H1 (cell line): ENCODE measurements around the gene UMAD1. TPM values are rescaled to one million over a fixed set of nuclear protein-coding genes. Genes with fewer than 3 reads are reported as not detected.

ENCODE experiments used
- CTCF ChIA-PET: fragments of 300-600 bp; sonication (Branson Sonifier 250); formaldehyde crosslinking; loops from one replicate; lab custom pipeline; 2021; ENCODE audit not compliant: partially characterized antibody; lab: Charles Lee
- POLR2A ChIA-PET: fragments of 300-600 bp; sonication (Branson Sonifier 250); formaldehyde crosslinking; loops from one replicate; lab custom pipeline; 2021; ENCODE audit warnings: inconsistent platforms; ENCODE audit not compliant: partially characterized antibody; lab: Charles Lee
- DNase-seq, 2 experiments: peaks; one replicate each; pipeline versions ENCODE4 v3.0.0 to v3.0.0-alpha.2; 2010 to 2022; ENCODE audit warnings: low spot score in 2 of 2, low read depth in 1 of 2, mixed read lengths in 1 of 2
- FAIRE-seq: peaks from 2 replicates; lab custom pipeline; 2011; peaks lifted over from hg19 to GRCh38; lab: Jason Lieb, UNC
- H2AFZ ChIP-seq: 2 replicates; pipeline ENCODE4 v1.8.1; 2012; ENCODE audit warnings: low read length, inconsistent platforms
- H2AK5ac ChIP-seq: 2 replicates; pipeline ENCODE4 v1.6.1; 2013; ENCODE audit warnings: low read depth, low read length
- H2BK120ac ChIP-seq: replicated peaks from 2 replicates; pipeline ENCODE3; 2013; ENCODE audit warnings: low read depth, low read length, inconsistent platforms
- H2BK12ac ChIP-seq: 2 replicates; pipeline ENCODE4 v1.6.1; 2013; ENCODE audit warnings: low read depth, low read length
- H2BK15ac ChIP-seq: 2 replicates; pipeline ENCODE4 v1.6.1; 2013; ENCODE audit warnings: low read length
- H2BK20ac ChIP-seq: 2 replicates; pipeline ENCODE4 v1.6.1; 2013; ENCODE audit warnings: low read length
- H2BK5ac ChIP-seq: 2 replicates; pipeline ENCODE4 v1.6.1; 2013; ENCODE audit warnings: low read depth, low read length
- H3K14ac ChIP-seq: 2 replicates; pipeline ENCODE4 v1.6.1; 2013; ENCODE audit warnings: inconsistent platforms; ENCODE audit not compliant: insufficient read length
- H3K18ac ChIP-seq: 2 replicates; pipeline ENCODE4 v1.6.1; 2013; ENCODE audit warnings: low read length; ENCODE audit errors: extremely low read depth
- H3K23ac ChIP-seq: 2 replicates; pipeline ENCODE4 v1.6.1; 2013; ENCODE audit warnings: inconsistent platforms; ENCODE audit not compliant: insufficient read length
- H3K23me2 ChIP-seq: 2 replicates; pipeline ENCODE4 v1.6.1; 2013; ENCODE audit warnings: low read depth, low read length
- H3K27ac ChIP-seq: 2 replicates; pipeline ENCODE4 v1.6.1; 2011; ENCODE audit warnings: low read depth, low read length, inconsistent platforms
- H3K27me3 ChIP-seq, 4 experiments: replicated peaks in 1 of 4; 1 replicate in 1 of 4; 2 replicates in 3 of 4; pipeline versions ENCODE4 v1.6.1 to v1.8.1; 2011 to 2013; ENCODE audit warnings: low read length in 3 of 4, mild to moderate bottlenecking in 3 of 4, inconsistent platforms in 2 of 4, mixed read lengths in 2 of 4, moderate library complexity in 1 of 4; ENCODE audit not compliant: control insufficient read depth in 3 of 4, insufficient read depth in 3 of 4; ENCODE audit errors: extremely low read depth in 1 of 4
- H3K36me3 ChIP-seq, 4 experiments: 2 replicates each; pipeline versions ENCODE4 v1.6.1 to v1.8.1; 2011 to 2013; ENCODE audit warnings: mild to moderate bottlenecking in 4 of 4, low read length in 3 of 4, moderate library complexity in 2 of 4, control low read depth in 1 of 4, inconsistent platforms in 1 of 4; ENCODE audit not compliant: insufficient read depth in 4 of 4, control insufficient read depth in 2 of 4
- H3K4ac ChIP-seq: replicated peaks from 2 replicates; pipeline ENCODE3; 2013; ENCODE audit warnings: low read length, low read depth, mixed read lengths, inconsistent platforms; ENCODE audit not compliant: insufficient read length
- H3K4me1 ChIP-seq, 4 experiments: replicated peaks in 1 of 4; 1 replicate in 1 of 4; 2 replicates in 3 of 4; pipeline versions ENCODE4 v1.6.1 to v1.8.1; 2011 to 2013; ENCODE audit warnings: low read length in 3 of 4, inconsistent platforms in 2 of 4, mixed read lengths in 1 of 4; ENCODE audit not compliant: insufficient read depth in 4 of 4, control insufficient read depth in 3 of 4
- H3K4me2 ChIP-seq, 2 experiments: 2 replicates each; pipeline versions ENCODE4 v1.6.1 to v1.8.1; 2011 to 2013; ENCODE audit warnings: low read depth in 2 of 2, low read length in 2 of 2, control low read depth in 1 of 2, inconsistent platforms in 1 of 2, mild to moderate bottlenecking in 1 of 2; ENCODE audit not compliant: insufficient read depth in 1 of 2
- H3K4me3 ChIP-seq, 4 experiments: fragments of 200-600, 300-600 bp in 1 of 4; sonication (generic), shearing (Covaris generic), sonication (Bioruptor Twin) in 1 of 4; 2 replicates each; pipeline versions ENCODE4 v1.5.1 to v1.8.1; 2011 to 2016; ENCODE audit warnings: low read length in 4 of 4, low read depth in 3 of 4, control low read depth in 2 of 4, inconsistent platforms in 2 of 4, mild to moderate bottlenecking in 2 of 4, mixed read lengths in 1 of 4, moderate library complexity in 1 of 4; ENCODE audit not compliant: insufficient read depth in 2 of 4; ENCODE audit errors: extremely low read depth in 1 of 4
- H3K56ac ChIP-seq: replicated peaks from 2 replicates; pipeline ENCODE3; 2013; ENCODE audit warnings: low read depth, mild to moderate bottlenecking, mixed read lengths, low read length, inconsistent platforms; ENCODE audit not compliant: insufficient read length
- H3K79me1 ChIP-seq: 2 replicates; pipeline ENCODE4 v1.6.1; 2013; ENCODE audit warnings: low read depth, low read length, control low read depth
- H3K79me2 ChIP-seq, 2 experiments: 2 replicates each; pipeline versions ENCODE4 v1.6.1 to v1.8.1; 2012 to 2013; ENCODE audit warnings: low read length in 2 of 2, mild to moderate bottlenecking in 2 of 2, inconsistent platforms in 1 of 2; ENCODE audit not compliant: insufficient read depth in 2 of 2, control insufficient read depth in 1 of 2
- H3K9ac ChIP-seq, 4 experiments: replicated peaks in 1 of 4; 1 replicate in 1 of 4; 2 replicates in 3 of 4; pipeline versions ENCODE4 v1.6.1 to v1.8.1; 2011 to 2013; ENCODE audit warnings: low read depth in 3 of 4, low read length in 3 of 4, control low read depth in 2 of 4, mild to moderate bottlenecking in 2 of 4, moderate library complexity in 2 of 4, inconsistent platforms in 1 of 4; ENCODE audit errors: extremely low read depth in 1 of 4
- H3K9me3 ChIP-seq, 2 experiments: 2 replicates each; pipeline versions ENCODE4 v1.6.1 to v1.8.1; 2012 to 2013; ENCODE audit warnings: mild to moderate bottlenecking in 2 of 2, moderate library complexity in 2 of 2, control low read depth in 1 of 2, inconsistent platforms in 1 of 2, low read depth in 1 of 2, low read length in 1 of 2, mixed read lengths in 1 of 2; ENCODE audit not compliant: insufficient read depth in 2 of 2
- H4K20me1 ChIP-seq, 2 experiments: replicated peaks in 1 of 2; 2 replicates each; pipeline versions ENCODE3 to v1.8.1; 2011 to 2013; ENCODE audit warnings: inconsistent platforms in 2 of 2, low read length in 2 of 2, mild to moderate bottlenecking in 1 of 2; ENCODE audit not compliant: insufficient read depth in 2 of 2, control insufficient read depth in 1 of 2
- H4K5ac ChIP-seq: 2 replicates; pipeline ENCODE4 v1.6.1; 2013; ENCODE audit warnings: low read length, low read depth, mixed read lengths, inconsistent platforms; ENCODE audit not compliant: insufficient read length
- H4K8ac ChIP-seq: 2 replicates; pipeline ENCODE4 v1.8.0; 2013; ENCODE audit warnings: mild to moderate bottlenecking, moderate library complexity, low read length, inconsistent platforms; ENCODE audit not compliant: insufficient read depth; ENCODE audit errors: extremely low read depth
- H4K91ac ChIP-seq: replicated peaks from 2 replicates; pipeline ENCODE3; 2013; ENCODE audit warnings: low read length, mixed read lengths, inconsistent platforms; ENCODE audit not compliant: insufficient read length
- ATF2 ChIP-seq: IDR thresholded peaks from 2 replicates; pipeline ENCODE4 v1.6.1; 2012; ENCODE audit warnings: low read length, inconsistent platforms
- BCL11A ChIP-seq, 2 experiments: IDR thresholded peaks; one replicate each; pipeline ENCODE4 v1.6.1; 2011; ENCODE audit warnings: low read depth in 2 of 2, low read length in 2 of 2, mild to moderate bottlenecking in 2 of 2
- BRCA1 ChIP-seq: IDR thresholded peaks from 2 replicates; pipeline ENCODE4 v1.6.1; 2012; ENCODE audit warnings: low read depth, low read length, improper control_type of control experiment
- SP1 ChIP-seq: IDR thresholded peaks from 2 replicates; pipeline ENCODE4 v1.6.1; 2011; ENCODE audit warnings: low read depth, low read length
- TAF1 ChIP-seq: IDR thresholded peaks from 2 replicates; pipeline ENCODE4 v1.6.1; 2011; ENCODE audit warnings: mild to moderate bottlenecking, low read depth, low read length
- TEAD4 ChIP-seq: IDR thresholded peaks from 2 replicates; pipeline ENCODE4 v1.6.1; 2012; ENCODE audit warnings: low read depth, low read length, inconsistent platforms, mixed read lengths
- YY1 ChIP-seq: IDR thresholded peaks from 2 replicates; pipeline ENCODE4 v1.6.1; 2011; ENCODE audit warnings: low read depth, mild to moderate bottlenecking, low read length
- WGBS, 2 experiments: shearing (Covaris generic) in 1 of 2; methylation state at CpG; one replicate each; pipeline versions ENCODE4 v1.1.6 to v1.1.7; 2013 to 2015; ENCODE audit warnings: low lambda C conversion rate in 2 of 2, mixed read lengths in 2 of 2, inconsistent platforms in 1 of 2, low coverage in 1 of 2, missing lambda C conversion rate in 1 of 2; ENCODE audit not compliant: insufficient replicate concordance in 2 of 2, insufficient coverage in 1 of 2, insufficient read length in 1 of 2; ENCODE audit errors: extremely low coverage in 1 of 2, missing lambda C conversion rate in 1 of 2; 5-methylcytosine and 5-hydroxymethylcytosine counted together
- polyA plus RNA-seq, 7 experiments: library from polyadenylated mRNA; depleted of rRNA in 3 of 7; stranded (reverse) in 5 of 7; unstranded in 2 of 7; fragments of >200 nt in 5 of 7; fragments of 200-250 nt in 2 of 7; gene quantifications; 1 replicate in 5 of 7; 2 replicates in 1 of 7; 4 replicates in 1 of 7; pipeline versions ENCODE4 v1.2.1 to v1.2.3, GENCODE V29; 2011 to 2013; ENCODE audit warnings: missing spikeins in 2 of 7, mixed read lengths in 2 of 7
- total RNA-seq: library from RNA; stranded (reverse); fragmentation: NEBNext Ultra II Directional; extraction: Animal tissue kit (Norgen Biotek cat#: 25700); gene quantifications from 2 replicates; pipeline ENCODE4 v1.2.1, GENCODE V29; 2021

Gene UMAD1
- total and polyA plus RNA-seq, 2 of the 8 experiments (the other 6 are each of a cell fraction or from before 2014, with no cell fraction given) = 10.4 to 12.3 TPM

- 88% methylated on average over 1 of the region's 1 CpG; no CpG with 5 or more reads in 1 of the 2 experiments for WGBS, 2 experiments
- Histone ChIP-seq H3K23ac (no peak overlapping the region), H2BK15ac (no peak overlapping the region), H3K4ac (no peak overlapping the region), H2BK5ac (no peak overlapping the region), H3K4me1 (no peaks in the 10 kb centered on the region), H3K14ac (no peak overlapping the region), H3K36me3 (no peaks in the 10 kb centered on the region), H4K5ac (no peak overlapping the region), H2BK12ac (no peak overlapping the region), H2BK20ac (no peak overlapping the region), H3K9ac (no peak overlapping the region), H2AK5ac (no peak overlapping the region), H3K18ac (no peak overlapping the region), H3K4me2 (no peak overlapping the region), H3K79me1 (no peaks in the 10 kb centered on the region), H3K9me3 (peaks cover 5 to 8% of the 10 kb centered on the region in 2 experiments; a peak in 2 of 4 replicates), H4K91ac (no peak overlapping the region), H3K4me3 (no peak overlapping the region), H2BK120ac (no peak overlapping the region), H3K27ac (no peak overlapping the region), H3K79me2 (no peaks in the 10 kb centered on the region), H3K23me2 (no peaks in the 10 kb centered on the region), H3K56ac (no peak overlapping the region), H4K8ac (no peak overlapping the region), H4K20me1 (no peaks in the 10 kb centered on the region), H3K27me3 (no peaks in the 10 kb centered on the region), H2AFZ (no peak overlapping the region)
- CTCF ChIA-PET = no interaction called here
- POLR2A ChIA-PET = no interaction called here
- FAIRE-seq (no peak), DNase-seq (no peak)
- TF ChIP-seq ATF2 (no peak), YY1 (no peak), TEAD4 (no peak), TAF1 (no peak), BCL11A (IDR thresholded peaks at IDR 0.05; ENCODE audit: low read depth in 2 of 2, low read length in 2 of 2) (no peak), SP1 (no peak), BRCA1 (no peak)
Observed at GRCh38 chr7:7628476-7628875, 12.1 kb upstream of the UMAD1 start.
